ENCODE results near the gene SSBP3.
"Not testable (repeated sequence)": the region's sequence is repeated elsewhere in the genome, so short reads cannot be mapped to it uniquely, and the experiment has no call there.

SSBP3 gene

DNA sequence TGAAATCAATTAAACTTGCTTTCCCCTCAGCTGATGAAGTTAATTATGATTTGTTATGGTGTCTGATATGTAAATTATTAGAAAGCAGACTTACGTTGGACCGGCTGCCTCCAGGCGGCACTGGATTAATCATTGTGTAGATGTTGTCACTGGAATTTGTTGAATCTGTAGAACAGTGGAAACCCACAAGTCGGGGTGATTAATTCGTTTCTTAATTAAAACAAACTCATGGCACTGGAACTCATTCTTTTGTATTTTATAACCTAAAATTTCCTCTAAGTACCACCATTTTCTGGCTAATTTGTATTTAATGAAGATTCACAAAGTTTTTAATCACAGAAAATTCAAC lies 167.2 kb downstream of the SSBP3 start:
- FAIRE-seq: no peak

DNA sequence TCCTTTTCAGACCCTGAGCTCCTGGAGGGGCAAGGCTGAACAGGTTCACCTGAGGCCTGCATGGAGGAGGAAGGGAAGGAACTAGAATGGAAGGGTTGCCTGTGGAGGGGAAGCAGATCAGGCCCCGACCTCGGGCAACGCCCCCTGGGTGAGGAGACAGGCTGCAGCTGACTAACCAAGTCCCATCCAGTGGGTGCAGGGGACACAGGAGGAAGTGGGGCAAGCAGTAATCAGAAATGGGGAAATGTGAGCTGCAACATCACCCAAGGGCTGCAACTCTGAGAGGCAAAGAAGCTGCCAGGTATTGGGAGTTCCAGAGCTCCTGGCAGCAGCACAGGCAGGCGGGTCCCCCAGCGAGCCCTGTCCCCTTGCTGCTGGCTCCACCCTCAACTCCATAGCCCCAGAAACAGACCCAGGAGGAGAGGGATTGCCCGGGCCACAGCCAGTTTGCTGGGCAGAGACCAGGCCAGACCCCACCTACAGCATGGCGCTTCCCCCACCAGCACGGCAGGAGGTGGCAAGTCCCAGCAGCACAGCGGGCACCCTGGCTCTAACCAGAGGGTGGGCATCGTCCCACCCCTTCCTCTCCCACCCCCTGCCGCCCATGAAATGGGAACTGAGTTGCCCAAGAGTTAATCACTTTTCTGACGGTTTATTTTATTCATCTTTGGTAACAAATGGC lies 167.7 kb downstream of the SSBP3 start:
- FAIRE-seq: no peak

DNA sequence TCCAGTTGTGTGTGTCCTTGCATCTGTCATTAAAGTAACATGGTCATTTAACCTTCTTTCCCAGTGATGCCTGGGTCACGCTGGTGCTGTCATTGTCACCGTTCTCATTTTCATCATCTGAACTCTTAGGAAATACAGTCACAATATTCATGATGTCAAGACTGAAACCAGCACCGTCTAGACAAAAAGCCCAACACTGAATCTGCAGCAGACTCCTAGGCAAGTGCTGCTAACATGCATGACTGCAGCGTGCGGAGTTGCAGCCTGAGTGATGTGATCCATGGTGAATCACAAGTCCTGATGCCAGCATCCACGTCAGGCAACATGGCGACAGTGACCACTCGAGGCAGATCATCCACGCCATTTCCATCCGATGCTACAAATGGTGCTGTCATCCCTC lies 168.6 kb downstream of the SSBP3 start:
- no peak for FAIRE-seq

DNA sequence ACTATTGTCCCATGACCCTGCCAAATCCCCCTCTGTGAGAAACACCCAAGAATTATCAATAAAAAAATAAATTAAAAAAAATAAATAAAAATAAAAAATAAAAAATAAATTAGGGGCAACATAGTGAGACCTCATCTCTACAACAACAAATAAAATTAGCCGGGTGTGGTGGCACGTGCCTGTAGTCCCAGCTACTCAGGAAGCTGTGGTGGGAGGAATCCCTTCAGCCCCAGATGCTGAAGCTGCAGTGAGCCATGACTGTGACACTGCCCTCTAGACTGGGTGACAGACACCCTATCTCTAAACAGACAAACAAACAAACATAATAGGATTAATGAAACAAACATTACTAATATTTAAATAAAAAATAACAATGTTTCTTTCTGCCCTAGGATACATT lies 171.9 kb downstream of the SSBP3 start:
- FAIRE-seq: no peak

- not testable (repeated sequence) for FAIRE-seq
Measured at GRCh38 chr1:54233196-54233595, 173.0 kb downstream of the SSBP3 start.

DNA sequence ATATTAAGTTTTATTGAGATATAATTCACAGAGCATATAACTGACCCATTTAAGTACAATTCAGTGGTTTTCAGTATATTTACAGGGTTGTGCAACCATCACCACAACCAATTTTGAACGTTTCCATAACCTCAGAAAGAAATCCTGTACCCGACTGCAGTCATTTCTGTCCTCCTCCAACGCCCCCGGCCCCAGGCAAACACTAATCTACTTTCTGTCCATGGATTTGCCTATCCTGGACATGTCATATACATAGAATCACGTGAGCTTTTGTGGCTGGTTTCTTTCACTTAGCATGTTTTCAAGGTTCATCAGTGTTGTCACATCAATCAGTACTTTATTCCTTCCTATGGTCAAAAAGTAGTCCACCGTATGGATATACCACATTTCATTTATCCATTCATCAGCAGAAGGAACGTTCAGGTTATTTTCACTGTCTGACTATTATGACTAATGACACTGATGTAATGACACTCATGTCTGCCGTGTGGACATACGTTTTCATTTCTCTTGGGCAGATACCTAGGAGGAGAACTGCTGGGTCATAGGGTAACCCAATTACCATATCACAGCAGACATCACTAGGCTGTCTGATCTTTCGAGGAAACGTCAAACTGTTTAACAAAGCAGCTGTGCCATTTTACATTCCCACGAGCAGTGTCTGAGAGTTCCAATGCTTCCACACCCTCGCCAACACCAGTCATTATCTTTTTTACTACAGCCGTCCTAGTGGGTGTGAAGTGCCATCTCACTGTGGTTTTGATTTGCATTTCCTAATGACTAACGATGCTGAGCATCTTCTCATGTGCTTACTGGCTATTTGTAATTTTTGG lies 175.5 kb downstream of the SSBP3 start:
- FAIRE-seq: no peak

DNA sequence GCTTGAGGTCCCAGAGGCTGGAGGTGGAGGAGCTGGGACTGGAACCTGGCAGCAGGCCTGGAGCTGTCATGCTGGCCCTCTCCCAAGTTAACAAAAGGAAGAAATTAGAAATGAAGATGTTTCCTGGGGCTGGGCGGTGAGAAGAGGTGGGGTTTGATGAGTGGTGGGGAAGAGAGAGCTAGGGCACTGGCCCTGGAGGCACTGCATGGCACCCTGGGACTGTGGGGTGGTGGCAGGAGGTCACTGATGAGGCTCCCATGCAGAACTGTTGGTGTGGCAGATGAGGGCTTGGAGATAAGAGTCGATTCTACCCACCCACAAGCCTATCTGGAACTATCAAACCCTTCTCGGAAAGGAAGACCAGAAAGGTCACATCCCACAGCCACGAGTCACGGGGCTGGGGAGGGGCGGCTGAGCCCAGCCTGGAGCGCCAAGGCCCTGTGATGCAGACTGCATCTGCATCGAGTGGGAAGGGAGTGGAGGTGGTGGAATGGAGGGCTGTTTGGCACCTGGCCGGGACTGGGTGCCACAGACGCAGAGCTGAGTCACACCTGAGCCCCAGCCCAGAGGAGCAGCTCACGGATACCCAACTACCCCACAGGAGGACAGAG lies 176.8 kb downstream of the SSBP3 start:
- FAIRE-seq: no peak

GRCh38 chr1:54228638-54229079 lies 177.5 kb downstream of the SSBP3 start:
- no peak for FAIRE-seq

DNA sequence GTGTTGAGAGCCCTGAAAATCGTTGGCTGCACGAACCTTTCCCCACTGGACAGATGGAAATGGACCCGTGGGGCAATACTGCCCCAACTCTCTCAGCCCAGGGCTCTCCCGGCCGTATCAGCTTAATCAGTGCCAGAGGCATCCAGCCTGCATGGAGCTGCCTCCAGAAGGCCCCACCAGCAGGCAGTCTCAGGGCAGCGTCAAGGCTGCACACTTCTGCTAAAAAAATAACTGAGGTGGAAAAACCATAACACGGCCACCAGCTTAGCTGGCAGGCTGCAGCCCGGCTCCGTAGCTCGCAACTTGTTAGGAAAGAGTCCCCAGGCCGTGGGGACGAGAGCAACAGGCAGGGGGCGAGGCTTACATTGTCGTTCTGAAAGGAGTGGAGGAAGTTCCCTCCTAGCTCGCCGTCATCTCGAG lies 178.3 kb downstream of the SSBP3 start:
- FAIRE-seq: no peak

GRCh38 chr1:54227091-54227602 lies 179.0 kb downstream of the SSBP3 start:
- no peak for FAIRE-seq

GRCh38 chr1:54225986-54226559 lies 180.1 kb downstream of the SSBP3 start:
- no peak for FAIRE-seq

DNA sequence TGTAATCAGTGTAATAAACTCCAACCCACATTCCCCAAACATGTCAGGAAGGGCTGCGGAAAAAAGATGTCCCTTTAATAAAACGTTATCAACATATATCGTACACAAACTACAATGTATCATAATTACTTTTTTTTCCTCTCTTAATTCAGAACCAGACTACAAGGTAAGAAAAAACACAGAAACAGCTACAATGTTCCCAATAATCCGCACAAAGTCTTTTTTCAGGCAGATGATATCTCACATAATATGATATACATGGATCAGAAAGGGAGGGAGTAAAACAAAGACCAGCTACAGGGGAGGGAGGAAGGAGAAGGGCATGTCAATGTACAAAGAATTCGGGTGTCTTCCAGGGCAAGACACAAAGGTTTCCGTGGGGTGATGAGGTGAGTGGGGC lies 180.8 kb downstream of the SSBP3 start:
- FAIRE-seq: no peak

DNA sequence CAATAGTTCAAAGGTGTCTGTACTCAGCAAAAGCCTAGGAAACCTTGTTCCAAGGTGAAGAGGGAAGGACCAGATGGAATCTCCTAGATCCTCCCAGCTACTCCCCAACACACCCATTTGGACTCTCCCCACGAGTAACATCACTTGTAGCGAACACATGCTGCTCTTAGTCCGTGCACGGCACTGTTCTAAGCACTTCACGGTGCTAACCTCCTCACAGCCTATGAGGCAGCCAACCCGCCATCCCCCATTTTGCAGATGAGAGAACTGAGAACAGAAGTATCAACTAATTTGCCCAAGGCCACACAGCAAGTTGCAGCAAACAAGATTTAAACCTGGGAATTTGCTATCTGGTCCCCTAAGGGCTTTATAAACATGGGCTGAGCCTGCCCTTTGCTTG lies 182.0 kb downstream of the SSBP3 start:
- FAIRE-seq: no peak

- no peak for FAIRE-seq
Measured at GRCh38 chr1:54223441-54224202, 182.6 kb downstream of the SSBP3 start.

- no peak for FAIRE-seq
Measured at GRCh38 chr1:54222711-54223110, 183.5 kb downstream of the SSBP3 start.

DNA sequence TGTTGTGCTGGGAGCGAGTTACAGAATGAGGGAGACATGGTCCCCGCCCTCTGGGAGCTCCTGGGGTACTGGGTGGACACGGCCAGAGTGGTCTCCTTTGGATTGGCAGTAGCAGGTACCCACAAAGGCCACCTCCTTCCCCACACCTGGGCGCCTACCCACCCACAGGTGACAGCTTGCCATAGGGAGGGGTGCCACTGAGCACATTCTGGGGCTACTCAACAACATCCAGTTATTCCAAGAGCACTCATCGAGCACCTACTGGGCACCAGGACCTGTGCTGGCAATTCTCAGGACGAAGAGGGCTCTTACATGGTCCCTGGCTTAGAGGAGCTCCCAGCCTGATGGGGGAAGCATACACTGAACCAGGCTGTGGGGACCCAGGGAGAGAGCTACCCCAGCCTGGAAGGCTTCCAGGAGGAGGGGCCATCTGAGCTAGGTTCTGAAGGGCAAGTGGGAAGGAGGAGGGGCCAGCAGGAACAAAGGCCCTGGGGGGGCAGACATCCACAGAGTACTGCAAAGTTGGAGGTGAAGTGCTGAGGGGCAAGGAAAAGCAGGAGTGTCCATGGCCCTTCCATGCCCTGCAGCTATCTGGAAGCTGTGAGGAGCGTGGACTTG lies 184.2 kb downstream of the SSBP3 start:
- no peak for FAIRE-seq

GRCh38 chr1:54221113-54221834 lies 184.9 kb downstream of the SSBP3 start:
- no peak for FAIRE-seq

DNA sequence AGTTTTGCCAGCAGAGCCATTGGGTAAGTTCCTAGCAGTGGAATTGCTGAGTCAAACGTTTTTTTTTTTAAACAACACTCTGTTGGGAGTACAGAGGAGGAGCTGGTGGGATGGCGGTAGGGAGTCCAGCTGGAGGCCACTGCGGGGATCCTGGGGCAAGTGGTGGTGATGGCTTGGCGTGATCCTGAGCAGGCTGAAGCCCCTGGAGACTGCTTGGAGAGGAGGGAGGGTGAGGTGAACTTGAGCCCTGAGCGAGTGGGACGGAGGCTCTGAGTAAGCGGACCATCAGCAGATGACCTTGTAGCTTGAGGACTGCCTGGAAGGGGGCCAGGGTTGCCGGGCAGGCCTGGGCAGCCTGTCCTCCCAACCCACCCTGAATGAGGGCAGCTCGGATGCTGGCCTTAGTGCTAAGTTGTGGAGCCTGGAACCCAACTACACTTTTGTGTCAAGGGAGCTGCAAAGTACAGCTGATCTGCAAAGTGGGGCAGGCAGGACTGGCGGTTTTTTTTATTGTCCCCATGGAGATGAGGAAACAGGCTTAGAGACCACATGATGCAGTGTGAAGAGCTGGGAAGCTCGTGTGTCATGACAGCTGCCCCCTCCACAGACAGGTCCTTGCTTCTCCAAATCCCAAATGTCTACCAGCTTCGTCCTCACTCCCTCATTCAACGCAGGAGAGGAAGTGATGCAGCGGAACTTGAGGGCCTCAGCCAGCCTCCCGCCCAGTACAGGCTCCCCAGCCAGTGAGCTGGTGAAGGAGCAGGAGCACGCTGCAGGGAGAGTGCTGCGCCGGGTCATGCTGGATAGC lies 186.0 kb downstream of the SSBP3 start:
- no peak for FAIRE-seq

GRCh38 chr1:54219688-54220003 lies 186.5 kb downstream of the SSBP3 start:
- FAIRE-seq: no peak

DNA sequence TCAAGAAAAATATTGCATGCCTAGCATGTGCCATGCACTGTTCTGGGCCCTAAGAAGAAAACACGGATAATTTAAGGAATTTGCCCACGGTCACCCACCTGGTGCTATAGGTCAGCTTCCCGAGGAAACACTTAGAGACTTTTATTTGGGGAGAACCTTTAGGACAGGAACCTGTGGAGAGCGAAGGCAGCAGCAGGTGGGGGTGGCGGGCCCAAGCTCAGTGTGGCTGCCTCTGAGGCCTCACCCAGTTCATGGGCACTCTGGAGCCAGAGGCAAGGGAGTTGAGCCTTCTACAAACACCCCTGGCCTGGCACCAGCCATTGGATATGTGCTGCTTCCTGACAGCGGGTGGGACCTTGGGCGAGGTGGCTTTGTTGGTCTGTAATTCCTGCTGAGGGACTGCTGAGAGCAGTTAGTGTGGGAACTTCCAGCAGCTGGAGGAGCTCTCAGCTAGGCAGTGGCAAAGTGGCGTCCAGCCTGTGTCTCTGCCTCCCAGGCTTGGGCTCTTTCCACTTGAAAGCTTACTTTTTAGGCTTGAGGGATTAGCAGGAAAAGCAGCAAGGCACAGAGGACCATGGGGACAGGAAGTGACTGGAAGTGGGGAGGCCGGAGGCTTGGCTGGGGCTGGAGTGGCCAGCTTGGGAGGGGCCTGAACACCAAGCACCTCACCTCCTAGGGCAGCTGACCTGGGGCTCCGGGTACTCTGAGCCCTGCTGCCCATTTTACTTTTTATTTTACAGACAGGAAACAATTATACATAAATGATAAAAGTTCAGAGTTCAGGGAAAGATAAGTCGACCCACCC lies 187.1 kb downstream of the SSBP3 start:
- no peak for FAIRE-seq
